Uterus (tissue), 2 donors: ENCODE measurements around the gene SH2B2.

Experiments used
- POLR2A ChIP-seq, 2 donors: fragments of 450-650 bp; IDR thresholded peaks; one replicate each; pipeline ENCODE4 v1.6.1; 2016; ENCODE audit warnings: antibody characterized with exemption in 2 of 2, mild to moderate bottlenecking in 1 of 2, moderate library complexity in 1 of 2
- TF ChIP-seq, protein P1 (sequence below), 4 experiments: fragments of 200-600 bp in 2 of 4; fragments of 450-650 bp in 2 of 4; sonication (generic) in 2 of 4; IDR thresholded peaks; one replicate each; pipeline ENCODE4 v1.5.1; 2016 to 2019; ENCODE audit warnings: antibody characterized with exemption in 4 of 4, mild to moderate bottlenecking in 2 of 4, moderate library complexity in 1 of 4

DNA sequence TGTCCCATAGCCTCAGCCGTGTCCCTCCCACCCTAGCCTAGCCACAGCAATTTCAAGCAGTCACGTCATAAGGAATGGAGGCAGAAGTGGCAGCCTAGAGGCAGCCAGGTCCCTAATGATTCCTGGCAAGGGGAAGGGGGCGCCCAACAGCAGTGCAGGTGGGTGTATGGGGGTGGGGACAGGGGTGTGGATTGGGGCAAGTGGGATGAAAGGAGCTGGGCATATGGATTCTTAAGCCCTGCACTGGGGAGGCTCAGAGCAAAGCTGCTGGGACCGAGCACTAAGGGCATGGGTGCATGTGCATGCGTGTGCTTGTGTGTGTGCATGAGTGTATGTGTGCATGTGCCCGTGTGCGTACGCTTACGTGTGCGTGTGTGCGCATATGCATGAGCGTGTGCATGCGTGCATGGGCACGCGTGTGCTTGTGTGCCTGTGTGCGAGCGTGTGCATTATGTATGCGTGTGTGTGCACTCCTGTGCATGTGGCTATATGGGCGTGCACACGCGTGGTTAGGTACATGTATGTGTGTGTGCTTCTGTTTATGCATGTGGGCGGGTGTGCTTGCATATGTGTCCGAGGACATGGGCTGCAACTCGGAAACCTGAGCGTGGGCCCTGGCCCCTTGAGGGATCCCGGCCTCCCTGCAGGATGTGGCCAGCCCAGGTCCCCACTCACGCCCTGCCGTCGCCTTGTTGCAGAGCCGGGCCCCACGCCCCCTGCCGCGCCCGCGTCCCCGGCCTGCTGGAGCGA, 34.1 kb downstream of the SH2B2 start:
- TF ChIP-seq POLR2A (IDR thresholded peaks at IDR 0.05) = no peak
- TF ChIP-seq, protein P1, sequence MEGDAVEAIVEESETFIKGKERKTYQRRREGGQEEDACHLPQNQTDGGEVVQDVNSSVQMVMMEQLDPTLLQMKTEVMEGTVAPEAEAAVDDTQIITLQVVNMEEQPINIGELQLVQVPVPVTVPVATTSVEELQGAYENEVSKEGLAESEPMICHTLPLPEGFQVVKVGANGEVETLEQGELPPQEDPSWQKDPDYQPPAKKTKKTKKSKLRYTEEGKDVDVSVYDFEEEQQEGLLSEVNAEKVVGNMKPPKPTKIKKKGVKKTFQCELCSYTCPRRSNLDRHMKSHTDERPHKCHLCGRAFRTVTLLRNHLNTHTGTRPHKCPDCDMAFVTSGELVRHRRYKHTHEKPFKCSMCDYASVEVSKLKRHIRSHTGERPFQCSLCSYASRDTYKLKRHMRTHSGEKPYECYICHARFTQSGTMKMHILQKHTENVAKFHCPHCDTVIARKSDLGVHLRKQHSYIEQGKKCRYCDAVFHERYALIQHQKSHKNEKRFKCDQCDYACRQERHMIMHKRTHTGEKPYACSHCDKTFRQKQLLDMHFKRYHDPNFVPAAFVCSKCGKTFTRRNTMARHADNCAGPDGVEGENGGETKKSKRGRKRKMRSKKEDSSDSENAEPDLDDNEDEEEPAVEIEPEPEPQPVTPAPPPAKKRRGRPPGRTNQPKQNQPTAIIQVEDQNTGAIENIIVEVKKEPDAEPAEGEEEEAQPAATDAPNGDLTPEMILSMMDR (IDR thresholded peaks at IDR 0.05) = no peak
